Sigmoid colon (tissue), 7 donors: ENCODE results near the gene DPPA5. TPM values are rescaled to one million over a fixed set of nuclear protein-coding genes. Genes with fewer than 3 reads are reported as not detected.

Experiments
- DNase-seq: peaks from one replicate; pipeline ENCODE4 v3.0.0-alpha.2; 2019
- H3K27ac ChIP-seq, 4 donors: fragments of 200-600 bp; sonication (generic); one replicate each; pipeline ENCODE4 v1.5.1; 2016 to 2019; ENCODE audit warnings: mild to moderate bottlenecking in 1 of 4
- H3K27me3 ChIP-seq, 3 donors: fragments of 200-600 bp; sonication (generic); one replicate each; pipeline ENCODE4 v1.5.1; 2019; ENCODE audit warnings: mild to moderate bottlenecking in 1 of 3
- H3K36me3 ChIP-seq, 4 donors: fragments of 200-600 bp; sonication (generic); one replicate each; pipeline ENCODE4 v1.5.1; 2016 to 2019
- H3K4me1 ChIP-seq, 4 donors: fragments of 200-600 bp; sonication (generic); one replicate each; pipeline ENCODE4 v1.5.1; 2017 to 2019
- H3K4me3 ChIP-seq, 4 donors: fragments of 200-600 bp; sonication (generic); one replicate each; pipeline ENCODE4 v1.5.1; 2017 to 2019; ENCODE audit warnings: mild to moderate bottlenecking in 2 of 4, moderate library complexity in 1 of 4
- H3K9me3 ChIP-seq, 4 donors: fragments of 200-600 bp in 3 of 4; sonication (generic) in 3 of 4; one replicate each; pipeline versions ENCODE4 v1.5.1 to v1.6.1; 2013 to 2019
- CTCF ChIP-seq, 4 experiments: fragments of 450-650 bp in 3 of 4; fragments of 200-600 bp in 1 of 4; IDR thresholded peaks; one replicate each; pipeline ENCODE4 v1.5.1; 2016 to 2019; ENCODE audit warnings: antibody characterized with exemption in 4 of 4, mild to moderate bottlenecking in 3 of 4, moderate library complexity in 2 of 4
- EP300 ChIP-seq, 4 donors: sonication (generic); formaldehyde crosslinking; IDR thresholded peaks; one replicate each; pipeline ENCODE4 v1.6.1; 2017; ENCODE audit warnings: antibody characterized with exemption in 4 of 4
- POLR2A ChIP-seq, 2 donors: fragments of 450-650 bp; IDR thresholded peaks; one replicate each; pipeline ENCODE4 v1.6.1; 2016; ENCODE audit warnings: antibody characterized with exemption in 2 of 2, mild to moderate bottlenecking in 2 of 2, moderate library complexity in 2 of 2
- POLR2AphosphoS5 ChIP-seq, 4 donors: sonication (generic); formaldehyde crosslinking; IDR thresholded peaks; one replicate each; pipeline ENCODE4 v1.6.1; 2017; ENCODE audit warnings: antibody characterized with exemption in 4 of 4
- WGBS, 2 donors: extraction: QIAGEN DNeasy Blood & Tissue Kit; methylation state at CpG; one replicate each; pipeline ENCODE4 v1.1.7; 2013; 5-methylcytosine and 5-hydroxymethylcytosine counted together
- intact Hi-C: fragments of 100-400 bp; cut with DNase I; formaldehyde crosslinking; loops from one replicate; pipeline ENCODE4 v1.15.1; 2023
- polyA plus RNA-seq, 3 donors: library from polyadenylated mRNA; stranded (reverse); fragments of 200-250 nt; gene quantifications; one replicate each; pipeline ENCODE4 v1.2.3, GENCODE V29; 2013
- total RNA-seq, 4 donors: library from RNA; depleted of rRNA; stranded (reverse); fragments of >200 nt; gene quantifications; one replicate each; pipeline ENCODE4 v1.1.0, GENCODE V29; 2016
- donor health status: healthy with polysubstance abuse.
- donor health status: Bipolar disorder and iron deficiency.
- donor health status: healthy.

DPPA5 gene
- total and polyA plus RNA-seq, 7 donors = not detected

GRCh38 chr6:73341335-73341734 is 12.7 kb downstream of the DPPA5 start:
- Histone ChIP-seq H3K36me3 (no peaks in the 10 kb centered on the region), H3K27ac (no peak overlapping the region), H3K27me3 (no peaks in the 10 kb centered on the region), H3K4me1 (no peaks in the 10 kb centered on the region), H3K4me3 (no peak overlapping the region), H3K9me3 (no peaks in the 10 kb centered on the region)
- WGBS, 2 donors = 82 to 92% methylated on average over 1 of the region's 1 CpG
- DNase-seq = no peak
- intact Hi-C loops = no loop called here
- TF ChIP-seq EP300 (IDR thresholded peaks at IDR 0.05) = no peak
- TF ChIP-seq POLR2A (IDR thresholded peaks at IDR 0.05) = no peak
- TF ChIP-seq CTCF (IDR thresholded peaks at IDR 0.05) = no peak
- TF ChIP-seq POLR2AphosphoS5 (IDR thresholded peaks at IDR 0.05) = no peak

- 12 to 56% methylated on average over 2 of the region's 2 CpGs for WGBS, 2 donors
Measured at GRCh38 chr6:73340048-73340447, 14.0 kb downstream of the DPPA5 start.

GRCh38 chr6:73339340-73339739 is 14.7 kb downstream of the DPPA5 start:
- Histone ChIP-seq H3K36me3 (no peaks in the 10 kb centered on the region), H3K27ac (no peak overlapping the region), H3K27me3 (no peaks in the 10 kb centered on the region), H3K4me1 (no peaks in the 10 kb centered on the region), H3K4me3 (no peak overlapping the region), H3K9me3 (no peaks in the 10 kb centered on the region)
- no peak for TF ChIP-seq POLR2A (IDR thresholded peaks at IDR 0.05)
- no peak for TF ChIP-seq EP300 (IDR thresholded peaks at IDR 0.05)
- TF ChIP-seq POLR2AphosphoS5 (IDR thresholded peaks at IDR 0.05) = no peak
- no peak for TF ChIP-seq CTCF (IDR thresholded peaks at IDR 0.05)
- DNase-seq = no peak
- intact Hi-C loops = no loop called here
- 76 to 87% methylated on average over 3 of the region's 3 CpGs for WGBS, 2 donors

More at GRCh38 chr6:73340048-73340447, 14.0 kb downstream of the DPPA5 start:
- H3K27me3 ChIP-seq = no peaks in the 10 kb centered on the region
- no peaks in the 10 kb centered on the region for H3K36me3 ChIP-seq
- intact Hi-C loops = no loop called here
- H3K9me3 ChIP-seq = no peaks in the 10 kb centered on the region
- TF ChIP-seq POLR2AphosphoS5 (IDR thresholded peaks at IDR 0.05) (no peak), EP300 (IDR thresholded peaks at IDR 0.05) (no peak), CTCF (IDR thresholded peaks at IDR 0.05) (no peak), POLR2A (IDR thresholded peaks at IDR 0.05) (no peak)
- H3K4me1 ChIP-seq = no peaks in the 10 kb centered on the region
- DNase-seq = no peak
- no peak overlapping the region for H3K4me3 ChIP-seq
- no peak overlapping the region for H3K27ac ChIP-seq

GRCh38 chr6:73329201-73329600 is 24.9 kb downstream of the DPPA5 start:
- WGBS, 2 donors = 64 to 73% methylated on average over 3 of the region's 3 CpGs
- H3K4me3 ChIP-seq = no peak overlapping the region
- no peak for DNase-seq
- TF ChIP-seq EP300 (IDR thresholded peaks at IDR 0.05) (no peak), CTCF (IDR thresholded peaks at IDR 0.05) (no peak), POLR2A (IDR thresholded peaks at IDR 0.05) (no peak), POLR2AphosphoS5 (IDR thresholded peaks at IDR 0.05) (no peak)
- H3K4me1 ChIP-seq = no peaks in the 10 kb centered on the region
- no peak overlapping the region for H3K27ac ChIP-seq
- H3K36me3 ChIP-seq = no peaks in the 10 kb centered on the region
- intact Hi-C loops = no loop called here
- H3K27me3 ChIP-seq = no peaks in the 10 kb centered on the region
- H3K9me3 ChIP-seq = no peaks in the 10 kb centered on the region

- no peak overlapping the region for H3K27ac ChIP-seq
- no peak for TF ChIP-seq EP300 (IDR thresholded peaks at IDR 0.05)
- no peaks in the 10 kb centered on the region for H3K36me3 ChIP-seq
- intact Hi-C loops = no loop called here
- no peaks in the 10 kb centered on the region for H3K4me1 ChIP-seq
- 62 to 71% methylated on average over 3 of the region's 3 CpGs for WGBS, 2 donors
- no peaks in the 10 kb centered on the region for H3K9me3 ChIP-seq
- H3K4me3 ChIP-seq = no peak overlapping the region
- DNase-seq = no peak
- no peaks in the 10 kb centered on the region for H3K27me3 ChIP-seq
Measured at GRCh38 chr6:73328790-73329189, 25.3 kb downstream of the DPPA5 start.
